Stimulated activated CD8-positive, alpha-beta memory T cell treated with anti-CD3 and anti-CD28 coated beads, Interleukin-15, amount 100 ng/mL, for 4 hours (primary cell): ENCODE measurements around the gene YKT6.
"Not testable (repeated sequence)": the region's sequence is repeated elsewhere in the genome, so short reads cannot be mapped to it uniquely, and the experiment has no call there.

ENCODE experiments used
- DNase-seq, 2 donors: peaks; one replicate each; pipeline ENCODE4 v3.0.0-alpha.2; 2020; ENCODE audit warnings: low read depth in 2 of 2

YKT6 gene

DNA sequence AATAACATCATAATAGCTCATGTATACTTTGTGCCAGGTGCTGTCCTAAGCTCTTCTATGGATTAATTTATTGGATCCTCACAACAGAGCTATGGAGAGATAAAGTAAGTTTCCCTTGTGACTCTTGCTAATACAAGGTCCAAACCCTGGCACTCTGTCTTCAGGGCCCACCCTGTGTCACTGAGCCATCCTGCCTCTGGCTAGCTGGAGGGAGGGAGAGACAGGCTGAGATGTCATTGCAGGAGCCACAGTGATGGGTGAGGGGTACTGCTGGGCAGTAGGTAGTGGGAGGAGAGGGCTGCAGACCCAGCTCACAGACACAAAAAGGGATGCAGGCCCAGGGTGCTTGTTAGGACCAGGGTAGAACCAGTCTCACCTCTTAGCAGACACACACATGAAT lies 28.4 kb upstream of the YKT6 start:
- no peak for DNase-seq

GRCh38 chr7:44172803-44173424 lies 27.9 kb upstream of the YKT6 start:
- DNase-seq, result no peak

- DNase-seq, result no peak
Measured at GRCh38 chr7:44173911-44174693, 26.7 kb upstream of the YKT6 start.

DNA sequence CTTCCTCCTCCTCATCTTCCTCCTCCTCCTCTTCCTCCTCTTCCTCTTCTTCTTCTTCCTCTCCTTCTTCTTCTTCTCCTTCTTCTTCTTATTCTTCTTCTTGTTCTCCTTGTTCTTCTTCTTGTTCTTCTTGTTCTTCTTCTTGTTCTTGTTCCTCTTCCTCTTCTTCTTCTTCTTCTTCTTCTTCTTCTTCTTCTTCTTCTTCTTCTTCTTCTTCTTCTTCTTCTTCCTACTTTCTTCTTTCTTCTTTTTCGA lies 26.2 kb upstream of the YKT6 start:
- DNase-seq, result not testable (repeated sequence)

DNA sequence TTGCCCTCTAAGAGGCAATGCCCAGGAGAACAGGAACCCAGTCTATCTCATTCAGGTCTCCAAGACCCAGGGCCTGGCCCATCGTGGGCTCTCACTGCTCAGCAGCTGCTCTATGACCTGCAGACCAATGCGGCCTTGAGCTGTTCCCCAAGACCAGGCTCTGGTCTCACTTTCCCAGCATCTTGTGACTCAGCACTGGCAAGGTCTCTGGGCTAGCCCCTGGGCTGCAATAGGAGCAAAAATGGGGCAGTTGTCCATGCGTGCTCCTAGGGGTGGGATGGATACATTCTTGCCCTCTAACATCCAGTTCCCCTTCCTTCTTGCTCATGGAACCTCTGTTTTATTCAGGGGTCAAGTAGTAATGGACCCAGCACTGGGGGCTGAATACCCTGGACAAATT lies 25.0 kb upstream of the YKT6 start:
- DNase-seq, result no peak

DNA sequence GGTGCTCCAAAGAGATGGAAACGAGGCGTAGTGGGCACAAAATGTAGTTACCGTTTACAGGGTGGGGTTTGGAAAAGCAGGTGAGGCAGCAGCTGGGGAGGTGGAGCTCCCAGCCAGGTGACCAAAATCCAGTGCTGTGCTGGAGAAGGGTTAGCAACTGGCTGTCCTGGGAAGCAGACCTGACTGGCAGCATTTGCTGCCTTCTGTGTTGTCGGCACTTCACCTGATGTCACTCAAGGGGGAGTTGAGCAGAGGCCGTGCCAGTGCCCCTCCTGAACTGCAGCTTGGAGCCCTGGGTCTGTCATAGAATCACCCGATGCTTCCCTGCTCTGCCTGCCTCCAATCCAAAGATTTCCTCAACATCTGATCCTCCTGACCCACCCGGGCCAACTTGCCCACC lies 24.3 kb upstream of the YKT6 start:
- DNase-seq, result no peak

DNA sequence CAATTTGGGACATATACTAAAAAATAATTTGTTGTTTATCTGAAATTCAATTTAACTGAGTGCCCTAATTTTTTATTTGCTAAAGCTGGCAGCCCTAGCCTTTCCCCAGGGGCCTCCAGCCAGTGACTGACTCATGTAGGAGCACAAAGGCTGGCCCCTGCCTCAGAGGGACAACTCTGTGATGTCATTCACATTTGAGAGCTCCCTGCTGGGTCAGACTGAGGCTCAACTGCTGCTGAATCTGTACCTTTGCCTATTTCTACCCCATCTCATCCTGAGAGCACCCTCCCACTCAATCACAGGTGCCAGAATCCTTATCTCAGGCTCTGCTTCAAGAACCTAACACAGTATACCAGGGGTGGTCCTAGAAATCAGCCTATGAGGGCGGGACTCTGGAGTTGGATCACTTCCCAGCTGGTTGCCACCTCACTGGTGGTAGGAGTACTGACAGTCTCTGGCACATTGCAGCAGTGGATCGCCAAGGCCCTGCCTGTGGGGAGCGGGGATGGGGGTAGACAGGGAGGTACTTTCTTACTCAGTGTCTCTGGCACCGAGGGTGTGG lies 23.1 kb upstream of the YKT6 start:
- DNase-seq, result no peak

GRCh38 chr7:44180631-44181030 lies 20.1 kb upstream of the YKT6 start:
- no peak for DNase-seq

DNA sequence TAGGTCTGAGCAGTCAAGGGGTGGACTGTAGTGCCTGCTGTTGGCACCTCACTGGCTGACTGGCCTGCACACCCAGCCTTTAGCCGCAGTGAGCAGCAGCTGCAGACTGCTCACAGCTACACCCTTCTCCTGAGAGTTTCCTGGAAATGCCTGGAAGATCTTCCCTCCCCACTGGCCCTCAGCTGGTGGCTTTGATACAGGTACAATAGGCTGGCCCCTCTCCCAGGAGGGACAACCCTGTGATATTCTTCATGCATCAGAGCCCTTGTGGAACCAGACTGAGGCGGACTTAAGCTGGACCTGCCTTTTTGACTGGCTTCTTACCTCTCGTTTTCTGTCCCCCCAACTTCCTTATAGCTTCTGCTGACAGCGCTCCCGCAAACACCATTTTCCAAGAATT lies 18.0 kb upstream of the YKT6 start:
- DNase-seq, result no peak

DNA sequence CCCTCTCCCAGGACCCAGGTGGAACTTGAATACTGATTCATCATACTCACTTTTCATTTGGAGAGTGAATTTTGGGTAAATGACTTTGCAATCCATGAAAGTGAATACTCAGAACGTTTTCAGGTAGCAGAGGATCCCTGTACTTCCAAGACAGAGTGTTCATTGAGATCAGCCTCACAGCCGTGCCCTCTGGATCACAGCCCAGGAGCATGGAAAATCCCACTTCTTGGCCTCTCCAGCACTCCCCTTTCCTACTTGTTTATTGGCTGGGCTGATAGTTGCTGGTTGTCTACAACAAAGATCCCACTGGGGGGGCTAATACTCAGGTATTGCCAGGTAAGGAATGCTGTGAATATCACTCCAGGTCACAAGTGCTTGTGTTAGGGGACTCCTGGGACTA lies 17.4 kb upstream of the YKT6 start:
- DNase-seq, result no peak

DNA sequence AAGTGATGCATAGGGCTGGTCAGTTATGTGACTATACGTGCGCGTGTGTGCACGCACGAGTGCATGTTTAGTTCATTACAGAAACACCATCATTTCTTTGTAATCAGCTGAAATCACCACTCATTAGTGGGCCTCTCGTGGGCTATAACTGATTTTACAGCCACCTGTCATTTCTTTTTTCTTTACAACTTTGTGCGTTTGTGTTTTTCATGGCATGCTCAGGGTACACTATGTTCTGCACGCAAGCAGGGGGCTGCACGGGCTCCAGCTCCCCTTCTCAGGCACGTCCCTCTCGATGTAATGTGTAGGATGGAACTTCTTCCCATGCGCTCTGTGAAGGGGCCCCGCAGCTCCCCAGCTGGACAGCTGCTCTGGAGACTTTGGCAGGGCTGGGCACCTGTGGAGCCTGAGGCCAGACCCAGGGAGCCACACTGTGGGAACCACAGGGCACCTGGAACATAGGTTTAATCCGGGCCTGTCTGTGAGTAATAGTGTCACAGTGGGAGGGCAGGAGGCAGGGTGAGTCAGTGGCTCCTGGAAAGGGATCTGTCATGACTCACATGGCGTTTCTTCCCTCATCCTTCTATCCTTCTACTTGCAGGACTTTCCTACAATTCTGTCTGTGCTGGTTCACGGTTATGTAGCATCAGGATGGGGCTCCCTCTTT lies 16.4 kb upstream of the YKT6 start:
- DNase-seq, result no peak

GRCh38 chr7:44184873-44185446 lies 15.8 kb upstream of the YKT6 start:
- no peak for DNase-seq

- DNase-seq, result no peak
Measured at GRCh38 chr7:44185729-44186128, 15.0 kb upstream of the YKT6 start.

GRCh38 chr7:44186736-44187135 lies 14.0 kb upstream of the YKT6 start:
- DNase-seq, result no peak

DNA sequence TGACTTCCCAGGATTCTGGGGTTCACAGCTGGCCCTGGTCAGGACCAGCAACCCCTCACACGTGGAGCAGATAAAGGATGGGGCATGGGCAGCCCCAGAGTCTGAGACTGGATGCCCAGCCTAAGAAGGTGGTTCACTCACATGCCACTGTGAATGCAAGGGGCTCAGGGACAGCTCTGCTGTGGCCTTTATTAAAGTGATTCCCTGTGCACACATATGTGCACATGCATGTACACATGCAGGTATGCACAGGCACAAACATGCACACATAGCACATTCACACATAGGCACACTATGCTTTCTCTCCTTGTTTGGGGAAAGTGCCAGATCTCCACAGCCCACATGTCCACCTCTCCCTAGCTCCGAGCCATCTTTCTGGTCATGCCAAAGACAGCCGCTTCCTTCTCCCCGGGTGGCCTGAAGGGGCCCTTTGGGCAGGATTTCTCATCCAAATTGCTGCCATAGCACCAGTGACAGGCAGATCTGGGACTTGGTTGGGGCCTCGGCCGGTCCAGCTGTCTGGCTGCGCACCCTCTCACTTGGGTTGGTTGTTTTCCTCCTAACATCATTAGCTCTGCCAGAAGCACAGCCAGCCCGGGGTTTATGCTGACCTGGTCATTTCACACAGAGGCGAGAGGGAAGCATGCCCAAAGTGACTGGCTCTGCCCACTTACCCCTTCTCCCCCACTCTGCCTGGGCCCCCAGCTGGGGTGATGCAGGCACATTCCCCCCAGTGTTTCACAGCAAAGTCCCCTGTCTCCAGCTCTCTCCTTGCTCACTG lies 13.0 kb upstream of the YKT6 start:
- no peak for DNase-seq

DNA sequence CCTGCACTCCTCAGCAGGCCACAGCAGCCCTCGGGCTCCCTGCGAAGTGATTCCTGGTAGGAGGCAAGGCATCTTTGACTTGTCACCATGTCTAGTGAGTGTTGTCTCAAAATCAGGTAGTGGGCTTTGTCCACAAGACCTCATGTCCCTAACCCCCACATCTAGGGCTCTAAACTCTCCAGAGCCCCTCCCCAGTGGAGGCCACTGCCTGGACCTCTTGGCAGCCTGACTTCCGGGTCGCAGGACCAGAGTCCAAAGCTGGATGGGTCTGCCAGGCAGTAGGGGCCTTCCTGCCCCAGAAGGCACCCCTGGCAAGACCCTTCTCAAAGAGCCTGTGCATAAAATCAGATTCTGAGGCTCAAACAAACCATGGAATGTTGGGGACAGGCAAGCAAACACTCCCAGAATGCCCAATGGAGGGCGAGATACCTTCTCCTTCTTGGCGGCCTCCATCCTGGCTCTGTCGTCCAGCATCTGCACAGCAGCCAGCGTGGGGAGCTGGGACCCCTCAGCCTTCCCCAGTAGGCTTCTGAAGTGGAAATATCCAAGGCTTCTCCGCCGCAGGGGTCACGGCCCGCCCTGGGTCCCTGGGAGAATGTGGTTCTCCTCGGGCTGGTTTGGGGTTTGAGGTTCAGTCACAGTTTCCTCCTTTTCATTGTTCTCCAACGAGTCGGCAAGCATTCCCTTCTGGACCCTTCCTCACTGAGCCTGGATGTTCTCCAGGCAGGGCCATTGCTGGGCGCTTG lies 12.1 kb upstream of the YKT6 start:
- no peak for DNase-seq

DNA sequence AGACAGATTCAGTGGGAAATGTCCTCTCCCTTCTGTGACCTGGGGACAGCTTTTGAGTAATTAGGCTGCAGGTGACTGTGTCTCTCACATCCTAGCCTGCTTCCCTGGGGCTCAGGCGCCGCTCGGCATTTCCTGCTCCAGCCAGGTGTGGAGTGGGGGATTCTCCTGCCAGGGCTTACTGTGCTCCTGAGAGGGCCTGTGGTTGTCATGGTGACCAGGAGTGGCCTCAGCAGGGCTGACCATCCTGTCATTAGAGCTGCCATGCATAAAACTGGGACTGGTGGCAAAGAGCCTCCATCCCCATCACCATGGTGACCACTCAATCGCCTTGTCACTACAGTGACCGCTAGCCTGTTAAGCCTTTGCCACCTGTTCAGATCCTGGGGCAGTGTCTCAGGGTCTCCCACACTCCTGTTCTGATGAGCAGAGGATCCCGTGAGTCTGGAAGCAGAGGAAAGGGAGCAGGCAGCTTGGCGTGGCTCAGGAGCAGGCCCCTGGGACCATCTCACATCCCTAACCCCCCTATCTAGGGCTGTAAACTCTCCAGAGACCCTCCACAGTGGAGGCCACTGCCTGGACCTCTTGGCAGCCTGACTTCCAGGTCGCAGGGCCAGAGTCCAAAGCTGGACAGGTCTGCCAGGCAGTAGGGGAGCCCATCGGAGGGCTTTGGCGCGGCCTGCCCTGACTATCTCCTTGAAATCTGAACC lies 11.3 kb upstream of the YKT6 start, which contains the start of gene GCK:
Gene GCK (minus strand): TSS at position 154 of the 707 bp plus-strand sequence. CDS start 486 bp downstream, outside the sequence.
- no peak for DNase-seq

GRCh38 chr7:44189993-44190872 lies 10.5 kb upstream of the YKT6 start:
- no peak for DNase-seq

DNA sequence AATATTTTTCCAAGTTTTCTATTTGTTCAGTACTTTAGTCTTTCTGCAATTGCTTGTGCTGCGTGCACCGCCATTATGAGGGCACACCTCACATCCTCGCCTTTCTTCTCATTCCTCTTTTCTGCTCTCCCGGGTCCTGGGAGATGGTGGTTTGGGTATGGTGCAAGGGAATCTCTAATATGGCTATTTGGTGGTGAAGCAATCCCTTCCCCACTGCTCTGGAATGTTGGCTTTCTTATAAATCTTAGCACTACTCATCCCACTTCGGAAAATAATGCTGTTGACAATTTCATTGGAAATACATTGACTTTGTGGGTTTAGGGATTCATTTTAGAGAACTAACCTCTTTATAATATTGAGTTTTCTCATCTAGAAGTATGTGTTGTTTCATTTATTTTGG lies 9.6 kb upstream of the YKT6 start:
- no peak for DNase-seq
